ENCODE measurements around the gene VPS8.
"Not testable (repeated sequence)": the region's sequence is repeated elsewhere in the genome, so short reads cannot be mapped to it uniquely, and the experiment has no call there.

Gene VPS8

DNA sequence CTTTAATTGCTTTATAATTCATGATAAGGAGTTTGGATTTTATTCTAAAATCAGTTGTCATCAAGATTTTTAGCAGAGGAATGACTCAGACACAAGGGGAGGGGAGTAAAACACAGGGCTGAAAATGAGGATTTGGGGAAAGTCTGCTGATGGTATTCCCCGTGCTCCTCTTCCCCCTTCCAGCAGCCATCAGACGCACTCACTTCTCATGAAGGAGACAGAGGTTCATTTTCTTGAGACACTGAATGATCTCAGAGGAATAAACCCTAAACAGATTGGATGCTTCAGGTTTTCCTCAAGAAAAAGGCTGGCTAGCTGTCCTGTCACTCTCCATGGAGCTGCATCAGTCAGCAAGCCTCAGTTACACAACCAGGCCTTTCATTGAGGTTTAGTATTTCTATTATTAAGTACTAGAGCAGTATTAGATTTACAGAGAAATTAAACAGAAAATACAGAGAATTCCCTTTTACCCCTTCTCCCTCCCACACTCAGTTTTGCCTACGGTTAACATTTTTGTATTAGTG is 174.5 kb downstream of the VPS8 start:
- no peak for DNase-seq (ENCODE audit: low read depth in 2 of 2)

DNA sequence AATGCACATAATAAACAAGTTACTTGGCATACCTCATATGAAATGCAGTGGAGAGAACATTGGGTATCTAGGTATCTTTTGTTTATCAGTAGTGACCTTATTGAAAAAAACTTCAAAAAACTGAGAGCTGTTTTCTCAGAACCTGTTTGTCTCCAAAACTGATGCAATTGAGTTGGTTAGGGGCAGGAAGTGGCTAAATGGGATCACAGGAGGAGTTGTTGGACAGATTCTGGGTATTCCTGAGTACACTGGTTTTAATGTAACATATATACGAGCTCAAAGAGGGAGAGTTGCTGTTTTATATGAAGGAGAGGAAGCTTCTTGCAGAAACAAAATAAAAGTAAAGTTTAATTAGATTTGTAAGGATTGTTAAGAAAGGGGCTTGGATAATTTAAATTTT is 181.4 kb downstream of the VPS8 start:
- no peak for DNase-seq (ENCODE audit: low read depth in 2 of 2)

DNA sequence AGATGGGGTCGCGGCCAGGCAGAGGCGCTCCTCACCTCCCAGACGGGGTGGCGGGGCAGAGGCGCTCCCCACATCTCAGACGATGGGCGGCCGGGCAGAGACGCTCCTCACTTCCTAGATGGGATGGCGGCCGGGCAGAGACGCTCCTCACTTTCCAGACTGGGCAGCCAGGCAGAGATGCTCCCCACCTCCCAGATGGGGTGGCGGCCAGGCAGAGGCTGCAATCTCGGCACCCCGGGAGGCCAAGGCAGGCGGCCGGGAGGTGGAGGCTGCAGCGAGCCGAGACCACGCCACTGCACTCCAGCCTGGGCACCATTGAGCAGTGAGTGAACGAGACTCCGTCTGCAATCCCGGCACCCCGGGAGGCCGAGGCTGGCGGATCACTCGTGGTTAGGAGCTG is 191.9 kb downstream of the VPS8 start:
- not testable (repeated sequence) for DNase-seq (ENCODE audit: low read depth in 2 of 2)

DNA sequence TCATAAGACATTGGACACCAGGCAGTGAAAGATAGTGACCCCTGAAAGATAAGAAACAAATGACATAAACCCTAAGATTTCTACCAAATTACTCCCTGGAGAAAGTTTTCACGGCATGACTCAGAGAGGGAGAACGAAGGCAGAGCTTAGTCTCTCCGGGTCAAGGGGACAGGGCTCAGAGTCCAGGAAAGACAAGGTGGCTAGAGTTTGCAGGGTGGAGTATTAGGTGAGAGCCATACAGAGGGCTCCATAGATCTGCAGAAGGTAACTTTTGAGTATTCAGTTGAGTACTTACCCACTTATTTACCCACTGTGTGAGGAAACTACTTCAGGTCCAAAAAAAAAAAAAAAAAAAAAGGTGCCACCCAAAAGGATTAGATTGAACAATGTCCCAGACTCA is 197.7 kb downstream of the VPS8 start:
- no peak for DNase-seq (ENCODE audit: low read depth in 2 of 2)

DNA sequence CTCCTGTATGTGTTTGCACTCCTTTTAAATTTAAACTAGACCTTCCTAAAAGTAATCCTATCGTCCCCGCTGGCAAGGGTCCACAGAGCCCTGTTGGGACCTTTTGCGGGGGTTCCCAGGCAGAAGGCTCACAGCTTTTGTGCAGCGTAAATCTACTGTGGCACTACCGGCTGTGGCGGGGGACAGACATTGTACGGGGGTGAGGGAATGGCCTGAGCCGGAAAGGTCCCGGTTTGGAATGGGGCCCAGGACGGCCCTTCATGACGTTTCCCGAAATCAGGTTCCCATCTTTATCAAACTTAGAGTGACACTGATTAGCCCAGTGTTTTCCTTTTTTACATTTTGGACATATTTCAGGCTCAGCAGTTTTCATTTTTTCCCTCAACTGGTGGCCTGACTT is 205.6 kb downstream of the VPS8 start:
- DNase-seq (ENCODE audit: low read depth in 2 of 2) = not testable (repeated sequence)

DNA sequence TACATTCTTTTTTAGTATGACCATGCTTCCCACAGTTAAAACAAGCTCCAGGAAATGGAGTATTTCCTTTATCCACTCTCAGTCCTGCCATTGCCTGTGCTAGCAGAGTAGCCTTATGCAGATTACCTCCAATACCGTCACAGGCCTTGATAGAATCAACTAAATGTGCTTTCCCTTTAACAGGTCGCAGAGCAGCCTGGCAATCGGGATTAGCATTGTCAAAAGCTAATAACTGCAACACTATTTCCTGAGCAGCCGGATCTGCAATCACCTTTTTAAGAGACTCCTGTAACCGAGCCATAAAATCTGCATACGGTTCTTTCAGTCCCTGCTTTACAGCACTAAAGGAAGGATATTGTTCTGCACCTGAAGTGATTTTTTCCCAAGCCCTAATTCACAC is 206.0 kb downstream of the VPS8 start:
- not testable (repeated sequence) for DNase-seq (ENCODE audit: low read depth in 2 of 2)

DNA sequence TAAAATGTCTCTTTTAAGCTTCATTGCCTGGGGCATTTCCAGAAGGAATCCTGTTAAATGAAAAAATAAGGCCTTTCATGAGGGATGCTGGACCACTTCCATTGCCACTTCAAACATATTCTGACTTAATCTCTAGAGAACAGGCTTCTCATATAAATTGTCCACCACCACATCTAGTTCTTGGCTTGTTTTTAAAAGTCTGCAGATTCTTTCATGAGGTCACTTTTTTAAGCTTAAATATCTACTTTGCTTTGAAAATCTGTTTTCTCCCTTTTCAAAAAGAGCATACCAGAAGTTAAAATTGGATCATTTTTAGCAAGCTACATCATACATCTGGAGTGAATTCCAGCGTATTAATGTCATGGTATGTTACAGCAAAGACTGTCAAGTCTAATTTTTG is 209.3 kb downstream of the VPS8 start:
- DNase-seq (ENCODE audit: low read depth in 2 of 2) = no peak

DNA sequence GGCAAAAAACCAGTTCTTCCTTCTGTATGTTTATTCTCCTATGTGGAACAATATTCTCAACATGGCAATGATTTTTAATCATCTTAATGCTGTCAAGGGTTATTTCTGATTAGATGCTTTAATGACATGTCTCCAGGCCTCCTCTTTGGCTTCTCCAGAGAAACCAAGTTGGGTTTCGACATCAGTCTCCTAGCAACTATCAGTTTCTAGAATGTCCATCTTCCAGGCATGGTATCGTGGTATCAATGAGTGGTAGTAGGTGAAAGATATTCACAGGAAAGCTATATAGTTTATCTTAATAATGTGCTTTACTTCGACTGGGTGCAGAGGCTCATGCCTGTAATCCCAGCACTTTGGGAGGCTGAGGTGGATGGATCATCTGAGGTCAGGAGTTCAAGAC is 212.4 kb downstream of the VPS8 start:
- no peak for DNase-seq (ENCODE audit: low read depth in 2 of 2)

DNA sequence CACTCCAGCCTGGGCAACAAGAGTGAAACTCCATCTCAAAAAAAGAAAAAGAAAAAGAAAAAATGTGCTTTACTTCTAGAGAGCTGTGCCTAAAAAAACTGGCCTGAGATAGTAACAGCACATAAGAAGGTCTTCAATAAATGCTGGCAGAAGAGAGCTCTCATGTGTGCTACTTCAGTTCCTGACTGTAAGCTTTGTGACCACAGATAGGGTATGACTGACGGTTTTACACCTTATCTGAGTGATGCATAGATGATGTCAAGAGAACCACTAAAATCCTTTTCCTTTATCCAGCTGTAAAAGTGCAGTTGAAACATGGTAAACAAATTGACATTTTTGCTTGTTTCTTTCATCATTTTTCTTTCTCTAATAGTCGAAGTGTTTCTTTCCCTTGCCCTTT is 213.0 kb downstream of the VPS8 start:
- DNase-seq (ENCODE audit: low read depth in 2 of 2) = no peak

DNA sequence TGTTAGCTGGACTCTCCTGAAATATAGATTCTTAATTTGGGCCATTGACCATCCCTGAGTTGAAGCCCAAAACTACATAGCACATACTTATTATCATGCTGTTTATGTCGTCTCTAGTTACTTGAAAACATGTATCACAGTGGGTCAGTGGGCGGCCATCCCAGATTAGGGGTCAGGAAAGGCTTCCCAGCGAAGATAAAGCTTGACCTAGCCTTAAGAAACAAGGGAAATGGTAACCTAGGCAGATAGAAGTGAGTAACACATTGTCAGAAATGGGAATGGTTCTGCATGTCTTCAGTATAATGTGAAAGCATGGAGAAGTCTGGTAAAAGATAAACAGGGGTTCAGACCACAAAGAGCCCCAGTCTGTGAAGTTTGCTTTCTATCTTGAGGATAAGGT is 216.2 kb downstream of the VPS8 start:
- DNase-seq (ENCODE audit: low read depth in 2 of 2) = no peak

DNA sequence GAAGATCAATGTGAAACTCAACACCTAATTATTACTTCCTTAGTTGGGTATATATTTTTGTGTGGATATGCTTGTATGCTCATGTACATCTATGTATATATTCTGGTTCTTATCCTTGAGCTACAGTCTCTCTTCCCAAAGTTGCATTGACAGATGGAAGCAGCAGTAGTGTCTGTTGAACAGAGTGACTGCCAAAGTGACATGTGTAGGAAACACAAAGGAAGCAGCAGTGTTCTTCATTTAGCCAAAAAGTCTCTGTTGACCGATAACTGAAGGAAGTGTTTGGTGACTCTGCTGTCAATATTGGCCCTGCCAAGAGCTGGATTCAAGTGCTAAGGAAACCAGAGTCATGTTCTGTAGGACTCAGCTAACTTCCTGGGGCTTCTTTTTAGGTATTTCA is 217.1 kb downstream of the VPS8 start:
- no peak for DNase-seq (ENCODE audit: low read depth in 2 of 2)

DNA sequence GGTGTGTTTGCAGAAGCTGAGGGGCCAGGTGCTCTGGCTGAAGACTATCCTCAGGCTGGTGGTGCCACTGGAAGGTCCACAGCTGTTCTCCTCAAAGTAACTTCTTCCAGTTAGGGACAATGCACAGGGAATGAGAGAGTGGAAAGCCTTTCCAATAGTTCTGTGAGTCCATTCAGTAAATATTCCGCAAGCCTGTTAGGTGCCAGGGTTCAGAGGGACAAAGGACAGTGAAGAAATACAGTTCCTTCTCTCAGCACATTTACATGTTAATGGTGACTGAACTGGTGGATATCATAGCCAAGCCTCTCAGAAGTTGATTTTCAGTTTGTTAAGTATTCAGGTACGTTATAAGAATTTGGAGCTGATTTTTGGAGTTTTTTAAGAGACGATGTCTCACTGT is 218.4 kb downstream of the VPS8 start:
- no peak for DNase-seq (ENCODE audit: low read depth in 2 of 2)

DNA sequence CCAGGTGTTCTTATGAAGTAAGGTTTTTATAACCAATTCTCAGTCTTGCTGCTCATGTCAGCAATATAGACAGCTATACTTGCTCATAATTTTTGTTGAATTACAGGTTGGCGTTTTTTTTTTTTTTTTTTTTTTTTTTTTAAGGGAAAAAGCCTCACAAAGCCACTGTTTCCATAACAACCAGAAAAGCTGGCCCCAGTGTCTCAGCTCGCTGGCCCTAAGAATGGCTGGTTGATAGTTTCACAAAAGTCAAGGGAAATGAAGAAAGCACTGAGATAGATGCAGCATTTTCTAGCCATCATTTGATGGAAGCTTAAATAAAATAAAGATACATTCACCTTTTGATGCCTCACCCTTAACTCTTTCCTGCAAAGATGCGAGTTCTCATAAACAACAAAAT is 219.0 kb downstream of the VPS8 start:
- no peak for DNase-seq (ENCODE audit: low read depth in 2 of 2)

DNA sequence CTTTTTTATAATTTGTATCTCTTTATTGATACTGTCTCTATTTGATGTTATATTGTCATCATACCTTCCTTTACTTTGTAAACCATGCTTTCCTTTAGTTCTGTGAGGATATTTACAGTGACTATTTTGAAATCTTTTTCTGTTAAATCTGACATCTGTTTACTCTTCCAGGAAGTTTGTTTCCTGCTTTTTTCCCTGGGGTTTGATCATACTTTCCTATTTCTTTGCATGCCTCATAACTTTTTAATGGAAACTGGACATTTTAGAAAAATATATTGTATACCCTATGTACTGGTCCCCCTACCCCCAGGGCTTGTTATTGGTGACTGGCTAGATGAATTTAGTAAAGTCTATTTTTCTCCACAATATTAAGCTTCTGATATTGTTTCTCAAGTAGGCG is 225.8 kb downstream of the VPS8 start:
- no peak for DNase-seq (ENCODE audit: low read depth in 2 of 2)

DNA sequence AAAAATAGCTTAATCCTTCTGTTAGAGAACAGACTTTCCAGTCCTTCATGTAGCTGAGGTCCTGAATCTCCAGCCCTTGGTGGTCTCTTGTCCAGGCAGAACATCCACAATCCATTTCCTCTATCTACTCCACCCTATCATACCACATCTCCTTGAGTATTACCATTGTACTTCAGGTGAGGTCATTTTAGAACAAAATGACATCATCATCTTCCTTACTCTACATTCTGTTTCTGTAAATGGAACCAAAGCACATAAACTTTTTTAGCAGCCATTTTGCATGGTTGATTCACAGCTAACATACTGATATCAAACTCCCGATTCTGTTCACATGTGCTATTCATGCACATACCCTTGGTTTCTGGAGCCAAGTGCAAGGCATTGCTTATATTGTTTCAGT is 228.5 kb downstream of the VPS8 start:
- no peak for DNase-seq (ENCODE audit: low read depth in 2 of 2)

DNA sequence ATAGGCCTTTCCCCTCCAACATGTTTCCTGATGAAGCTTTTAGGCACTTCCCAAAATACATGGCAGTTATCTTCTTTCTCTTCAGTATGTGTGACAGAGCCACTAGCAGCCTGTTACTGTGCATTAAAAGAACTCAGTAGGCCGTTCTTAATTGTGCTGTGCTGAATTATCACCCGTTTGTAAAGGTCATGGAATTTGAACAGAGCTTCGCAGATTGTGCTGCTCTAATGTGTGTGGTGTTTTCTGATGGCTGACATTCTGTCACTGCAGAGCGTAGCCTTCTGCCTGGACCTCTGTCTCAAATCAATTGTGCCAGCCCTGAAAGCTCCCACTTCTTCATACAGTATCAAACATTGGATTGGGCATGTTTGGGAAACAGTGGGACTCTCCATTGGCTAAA is 229.6 kb downstream of the VPS8 start:
- no peak for DNase-seq (ENCODE audit: low read depth in 2 of 2)

DNA sequence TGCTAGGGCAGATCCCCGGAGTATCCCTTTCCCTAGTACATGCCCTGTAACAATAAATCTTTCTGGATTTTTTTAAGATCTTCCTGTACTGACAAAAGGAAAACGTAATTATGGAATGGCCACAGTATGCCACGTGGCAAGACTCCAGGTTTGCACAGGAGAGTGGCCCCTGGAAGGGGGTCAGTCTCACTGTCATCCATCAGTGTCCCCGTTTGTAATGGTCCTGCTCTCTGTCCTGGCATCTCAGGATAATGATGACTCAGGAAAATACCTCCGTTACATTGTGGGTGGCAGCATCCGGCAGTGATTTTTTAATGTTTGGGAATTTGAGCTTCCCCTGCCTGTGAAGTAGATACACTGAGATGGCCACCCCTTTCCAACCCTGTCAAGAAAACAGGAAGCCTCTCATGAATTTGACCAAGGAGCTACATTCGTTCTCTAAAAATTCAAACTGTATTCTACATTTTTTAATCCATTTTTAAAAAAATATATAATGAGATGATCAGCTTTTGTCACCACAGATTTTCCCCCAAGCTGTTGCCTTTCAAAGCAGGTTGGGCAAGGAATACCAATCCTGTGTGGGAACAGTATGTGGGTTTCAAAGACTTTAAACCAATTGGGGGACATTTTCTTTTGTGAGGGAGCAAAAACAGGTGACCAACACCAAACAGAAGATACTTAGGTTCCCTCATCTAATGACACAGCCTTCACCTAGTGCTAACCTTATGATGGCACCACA is 230.5 kb downstream of the VPS8 start:
- no peak for DNase-seq (ENCODE audit: low read depth in 2 of 2)

DNA sequence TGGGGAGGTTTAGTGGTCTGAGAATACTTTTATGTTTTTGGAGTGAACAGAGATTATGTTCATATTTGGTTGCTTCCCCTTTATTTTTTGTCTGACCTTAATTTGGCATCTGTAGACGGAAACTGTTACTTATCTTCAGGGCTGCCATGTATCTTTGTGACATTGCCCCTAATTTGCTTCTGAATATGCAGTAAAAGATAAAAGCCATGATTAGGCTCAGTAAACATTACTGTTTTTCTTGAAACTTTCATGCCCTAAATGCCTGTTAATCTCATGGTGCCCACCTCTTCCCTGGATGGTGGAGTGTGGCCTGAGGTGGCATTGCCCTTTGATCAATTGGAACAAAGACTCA is 234.2 kb downstream of the VPS8 start:
- no peak for DNase-seq (ENCODE audit: low read depth in 2 of 2)

DNA sequence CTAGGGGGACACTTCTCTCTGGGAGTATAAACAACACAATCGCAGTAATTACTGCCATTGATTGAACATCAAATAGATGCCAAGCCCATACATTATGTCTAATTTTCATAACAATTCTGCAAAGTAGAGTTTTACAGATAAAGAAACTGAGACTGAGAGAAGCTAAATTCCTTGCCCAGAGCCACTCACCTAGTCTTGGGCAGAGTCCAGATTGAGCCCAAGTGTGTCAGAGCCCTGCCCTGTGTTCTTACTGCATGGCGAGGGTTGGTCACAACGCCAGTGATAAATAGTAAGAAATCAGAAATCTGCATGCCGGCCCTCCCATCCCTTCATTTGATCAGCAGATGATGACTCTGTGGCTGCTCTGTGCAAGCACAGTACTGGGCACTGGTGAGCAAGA is 234.6 kb downstream of the VPS8 start:
- DNase-seq (ENCODE audit: low read depth in 2 of 2) = no peak

DNA sequence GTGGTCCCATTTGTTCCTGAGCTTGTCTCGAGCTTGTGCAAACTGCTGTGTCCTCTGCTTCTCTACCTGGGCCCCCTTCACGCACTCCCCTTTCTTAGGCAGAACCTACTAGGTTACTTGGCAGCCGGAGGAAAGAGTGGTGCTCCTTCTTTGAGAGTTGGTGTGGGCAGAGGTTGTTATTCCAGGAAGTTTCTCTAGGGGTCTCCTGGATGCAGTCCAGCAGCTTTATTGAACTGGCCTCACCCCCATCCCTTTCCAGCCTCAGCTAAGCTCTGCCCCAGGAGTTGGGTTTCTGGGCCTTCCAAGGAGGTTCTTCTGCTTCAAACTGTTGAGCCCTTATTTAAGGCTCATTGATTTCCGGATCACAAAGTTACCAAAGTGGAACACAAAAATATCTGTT is 237.7 kb downstream of the VPS8 start:
- no peak for DNase-seq (ENCODE audit: low read depth in 2 of 2)

DNA sequence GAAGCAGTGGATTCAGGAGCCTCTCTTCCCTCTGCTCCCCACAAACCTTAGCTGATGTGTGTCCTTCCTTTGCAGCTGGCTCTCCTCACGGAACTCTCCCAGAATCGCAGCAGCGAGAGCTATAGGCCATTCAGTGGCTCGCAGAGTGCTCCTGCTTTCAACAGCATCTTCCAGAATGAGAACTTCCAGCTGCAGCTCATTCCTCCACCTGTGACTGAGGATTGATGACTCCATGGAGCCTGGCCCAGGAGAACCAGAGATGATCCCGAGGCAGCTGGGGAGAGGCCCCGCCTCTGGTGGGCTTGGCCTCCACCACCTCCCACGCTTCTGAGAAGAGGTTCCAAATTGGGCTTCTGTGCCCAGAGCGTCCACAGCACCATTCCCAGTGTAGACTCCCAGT is 239.8 kb downstream of the VPS8 start:
- DNase-seq (ENCODE audit: low read depth in 2 of 2) = no peak

DNA sequence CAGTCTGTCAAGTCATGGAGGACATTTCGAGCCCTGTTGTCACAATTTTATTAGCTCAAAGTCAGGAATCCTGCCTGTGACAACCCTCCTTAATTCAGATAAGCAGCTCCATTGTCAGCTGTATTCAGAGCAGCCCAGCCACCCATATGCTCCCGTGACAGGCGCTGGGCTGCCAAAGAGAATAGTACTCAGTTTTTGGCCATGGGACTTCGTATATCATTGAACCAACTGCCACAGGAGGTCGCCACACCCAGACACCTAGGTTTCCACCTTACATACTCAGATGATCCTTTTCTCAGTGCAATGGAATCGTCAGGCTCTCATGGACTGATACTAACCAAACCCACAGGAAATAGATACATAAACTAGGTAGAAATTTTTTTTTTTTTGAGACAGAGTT is 240.7 kb downstream of the VPS8 start:
- DNase-seq (ENCODE audit: low read depth in 2 of 2) = no peak

DNA sequence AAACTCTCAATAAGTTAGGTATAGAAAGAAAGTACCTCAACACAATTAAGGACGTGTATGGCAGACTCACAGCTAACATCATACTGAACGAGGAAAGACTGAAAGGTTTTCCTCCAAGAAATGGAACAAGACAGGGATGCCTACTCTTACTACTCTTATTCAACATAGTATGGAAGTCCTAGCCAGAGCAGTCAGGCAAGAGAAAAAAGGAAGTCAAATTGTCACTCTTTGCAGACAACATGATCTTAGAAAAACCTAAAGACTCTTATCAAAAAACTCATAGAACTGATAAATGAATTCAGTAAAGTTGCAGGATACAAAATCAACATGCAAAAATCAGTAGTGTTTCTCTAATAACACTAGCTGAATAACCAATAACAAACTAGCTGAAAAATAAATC is 244.9 kb downstream of the VPS8 start:
- no peak for DNase-seq (ENCODE audit: low read depth in 2 of 2)

DNA sequence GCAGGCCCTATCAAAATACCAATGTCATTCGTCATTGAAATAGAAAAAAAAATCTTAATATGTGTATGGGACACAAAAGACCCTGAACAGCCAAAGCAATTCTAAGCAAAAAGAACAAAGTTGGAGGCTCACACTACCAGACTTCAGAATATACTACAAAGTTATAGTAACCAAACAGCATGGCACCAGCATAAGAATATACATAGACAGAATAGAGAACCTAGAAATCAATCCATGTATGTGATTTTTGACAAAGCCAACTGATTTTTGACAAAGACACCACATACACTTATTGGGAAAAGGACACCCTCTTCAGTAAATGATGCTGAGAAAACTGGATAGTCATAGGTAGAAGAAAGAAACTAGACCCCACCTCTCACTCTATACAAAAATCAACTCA is 245.9 kb downstream of the VPS8 start:
- no peak for DNase-seq (ENCODE audit: low read depth in 2 of 2)

Measured in stimulated activated CD4-positive, alpha-beta T cell treated with anti-CD3 and anti-CD28 coated beads, Interleukin-12 subunit alpha, Interleukin-12 subunit beta, amount 100 ng/mL, for 24 hours (primary cell).